ENCODE measurements around the gene SRD5A1.

Gene SRD5A1

GRCh38 chr5:6716629-6717149 lies 83.4 kb downstream of the SRD5A1 start:
- no peak overlapping the region for H3K4me3 ChIP-seq (ENCODE audit: low read depth in 1 of 2, low read length in 1 of 2)
- no peaks in the 10 kb centered on the region for H3K9me3 ChIP-seq
- no peak overlapping the region for H3K27ac ChIP-seq
- no peaks in the 10 kb centered on the region for H3K36me3 ChIP-seq
- peaks cover 8% of the 10 kb centered on the region for H3K27me3 ChIP-seq
- peaks cover 36 to 43% of the 10 kb centered on the region in 2 experiments for H3K4me1 ChIP-seq (ENCODE audit: control insufficient read depth in 1 of 2, insufficient read depth in 1 of 2, low read depth in 1 of 2, low read length in 1 of 2)
- TF ChIP-seq CTCF (IDR thresholded peaks at IDR 0.05), result no peak

DNA sequence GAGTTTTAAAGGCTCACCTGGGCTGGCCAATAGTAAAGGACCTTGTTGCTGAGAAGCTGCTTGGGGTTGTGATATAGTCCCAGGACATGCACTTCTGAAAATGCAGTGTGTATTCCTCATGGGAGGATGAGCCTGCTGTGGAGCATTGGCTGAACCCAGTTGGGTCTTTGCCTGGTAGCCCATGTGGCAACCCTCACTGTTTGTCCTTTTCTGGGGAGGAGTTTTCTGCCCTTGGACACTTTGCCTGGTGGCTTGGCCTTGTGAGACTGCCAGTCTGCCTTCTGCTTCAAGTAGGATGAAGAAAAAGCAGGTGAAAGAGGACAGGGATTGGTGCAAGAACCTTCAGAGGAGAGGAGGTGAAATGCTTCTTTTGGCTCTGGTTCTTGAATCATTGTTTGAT lies 84.0 kb downstream of the SRD5A1 start:
- H3K4me1 ChIP-seq (ENCODE audit: control insufficient read depth in 1 of 2, insufficient read depth in 1 of 2, low read depth in 1 of 2, low read length in 1 of 2), result peaks cover 31 to 43% of the 10 kb centered on the region in 2 experiments
- no peak overlapping the region for H3K27ac ChIP-seq
- H3K4me3 ChIP-seq (ENCODE audit: low read depth in 1 of 2, low read length in 1 of 2), result no peak overlapping the region
- H3K36me3 ChIP-seq, result no peaks in the 10 kb centered on the region
- H3K9me3 ChIP-seq, result no peaks in the 10 kb centered on the region
- peaks cover 2% of the 10 kb centered on the region for H3K27me3 ChIP-seq
- TF ChIP-seq CTCF (IDR thresholded peaks at IDR 0.05), result no peak

- Histone ChIP-seq H3K4me3 (ENCODE audit: low read depth in 1 of 2, low read length in 1 of 2) (no peak overlapping the region), H3K4me1 (ENCODE audit: control insufficient read depth in 1 of 2, insufficient read depth in 1 of 2, low read depth in 1 of 2, low read length in 1 of 2) (peaks cover 29 to 43% of the 10 kb centered on the region in 2 experiments), H3K27ac (no peak overlapping the region), H3K27me3 (no peaks in the 10 kb centered on the region), H3K36me3 (no peaks in the 10 kb centered on the region), H3K9me3 (no peaks in the 10 kb centered on the region)
- no peak for TF ChIP-seq CTCF (IDR thresholded peaks at IDR 0.05)
Measured at GRCh38 chr5:6717687-6718086, 84.4 kb downstream of the SRD5A1 start.

GRCh38 chr5:6718161-6718681 lies 85.0 kb downstream of the SRD5A1 start:
- Histone ChIP-seq H3K36me3 (no peaks in the 10 kb centered on the region), H3K4me3 (ENCODE audit: low read depth in 1 of 2, low read length in 1 of 2) (no peak overlapping the region), H3K27me3 (no peaks in the 10 kb centered on the region), H3K4me1 (ENCODE audit: control insufficient read depth in 1 of 2, insufficient read depth in 1 of 2, low read depth in 1 of 2, low read length in 1 of 2) (peaks cover 29 to 48% of the 10 kb centered on the region in 2 experiments), H3K27ac (no peak overlapping the region), H3K9me3 (no peaks in the 10 kb centered on the region)
- TF ChIP-seq CTCF (IDR thresholded peaks at IDR 0.05), result no peak

DNA sequence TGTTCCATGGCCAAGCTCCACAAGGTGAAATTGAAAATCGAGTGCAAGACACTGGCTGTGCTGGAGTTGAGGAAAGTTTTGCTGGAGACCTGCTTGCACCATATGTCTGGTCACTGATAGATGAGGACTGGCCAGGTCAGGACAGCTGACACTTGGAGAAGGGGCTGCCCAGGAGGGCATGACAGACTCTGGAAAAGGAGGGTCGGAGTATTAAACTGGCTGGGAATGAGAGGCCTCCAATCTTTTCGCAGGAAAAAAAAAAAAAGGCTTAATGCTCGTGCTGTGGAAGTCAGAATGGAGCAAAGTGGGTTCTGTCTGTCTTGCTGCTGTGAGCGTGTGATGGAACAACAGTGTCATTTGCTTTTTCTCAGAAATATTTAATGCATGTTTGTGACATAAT lies 85.5 kb downstream of the SRD5A1 start:
- Histone ChIP-seq H3K4me3 (ENCODE audit: low read depth in 1 of 2, low read length in 1 of 2) (no peak overlapping the region), H3K4me1 (ENCODE audit: control insufficient read depth in 1 of 2, insufficient read depth in 1 of 2, low read depth in 1 of 2, low read length in 1 of 2) (peaks cover 29 to 51% of the 10 kb centered on the region in 2 experiments), H3K9me3 (no peaks in the 10 kb centered on the region), H3K27ac (no peak overlapping the region), H3K36me3 (no peaks in the 10 kb centered on the region), H3K27me3 (no peaks in the 10 kb centered on the region)
- no peak for TF ChIP-seq CTCF (IDR thresholded peaks at IDR 0.05)
